T-helper 1 cell (primary cell): ENCODE data around the gene ARID1A.
"Not testable (repeated sequence)": the region's sequence is repeated elsewhere in the genome, so short reads cannot be mapped to it uniquely, and the experiment has no call there.

Experiments used
- DNase-seq, 5 donors: peaks; one replicate each; pipeline ENCODE4 v3.0.0-alpha.2; 2012 to 2020

ARID1A gene

GRCh38 chr1:26697978-26698849, 2.4 kb downstream of the ARID1A start:
- DNase-seq, result peak in 4 of 5 donors; percentile 23 to 81 (median 37)

- DNase-seq, result no peak
Measured at GRCh38 chr1:26700711-26701110, 4.9 kb downstream of the ARID1A start.

GRCh38 chr1:26701266-26701994, 5.6 kb downstream of the ARID1A start:
- no peak for DNase-seq

- DNase-seq, result no peak
Measured at GRCh38 chr1:26701995-26702679, 6.3 kb downstream of the ARID1A start.

GRCh38 chr1:26702680-26703038, 6.8 kb downstream of the ARID1A start:
- peak in 1 of 5 donors; percentile 65 for DNase-seq

- no peak for DNase-seq
Measured at GRCh38 chr1:26703478-26703877, 7.7 kb downstream of the ARID1A start.

- DNase-seq, result no peak
Measured at GRCh38 chr1:26704629-26705028, 8.8 kb downstream of the ARID1A start.

- DNase-seq, result not testable (repeated sequence)
Measured at GRCh38 chr1:26705227-26705626, 9.4 kb downstream of the ARID1A start.

- DNase-seq, result no peak
Measured at GRCh38 chr1:26705788-26706311, 10.0 kb downstream of the ARID1A start.

- DNase-seq, result no peak
Measured at GRCh38 chr1:26706315-26706714, 10.5 kb downstream of the ARID1A start.

GRCh38 chr1:26710811-26711210, 15.0 kb downstream of the ARID1A start:
- DNase-seq, result no peak

- no peak for DNase-seq
Measured at GRCh38 chr1:26711777-26712176, 16.0 kb downstream of the ARID1A start.

- no peak for DNase-seq
Measured at GRCh38 chr1:26717017-26717491, 21.2 kb downstream of the ARID1A start.

GRCh38 chr1:26719205-26719604, 23.4 kb downstream of the ARID1A start:
- DNase-seq, result no peak

- peak in 1 of 5 donors; percentile 50 for DNase-seq
Measured at GRCh38 chr1:26721669-26722355, 26.0 kb downstream of the ARID1A start.

GRCh38 chr1:26723013-26723991, 27.5 kb downstream of the ARID1A start:
- DNase-seq, result peak; percentile 20 to 52 (median 40)

- DNase-seq, result no peak
Measured at GRCh38 chr1:26724118-26724517, 28.3 kb downstream of the ARID1A start.

GRCh38 chr1:26724926-26725325, 29.1 kb downstream of the ARID1A start:
- DNase-seq, result no peak

- not testable (repeated sequence) for DNase-seq
Measured at GRCh38 chr1:26725904-26726303, 30.1 kb downstream of the ARID1A start.

- no peak for DNase-seq
Measured at GRCh38 chr1:26726784-26727183, 31.0 kb downstream of the ARID1A start.

GRCh38 chr1:26727476-26727875, 31.7 kb downstream of the ARID1A start:
- no peak for DNase-seq
